ENCODE results near the gene LARGE2. TPM values are rescaled to one million over a fixed set of nuclear protein-coding genes. Genes with fewer than 3 reads are reported as not detected.

Gene LARGE2
- total RNA-seq, result not detected in 2 replicates
- 0.06 and 0.10 TPM in 2 replicates for polyA plus RNA-seq
- polyA plus RNA-seq (2011; cell fraction: cytosol; rRNA removed), result 0.04 TPM in 1 of 2 replicates, not detected in the other
- polyA plus RNA-seq (2011; cell fraction: nucleus; rRNA removed), result 0.05 TPM in 1 of 2 replicates, not detected in the other
- not detected in 2 replicates for polyA plus RNA-seq (2012)
- polyA minus RNA-seq, result 0.12 and 0.19 TPM in 2 replicates
- polyA minus RNA-seq (2011; cell fraction: cytosol; rRNA and poly(A)+ RNA removed), result not detected
- polyA minus RNA-seq (2011; cell fraction: nucleus; rRNA and poly(A)+ RNA removed), result not detected in 2 replicates
- Bru-seq, nascent RNA, result not detected
- BruChase-seq, experiment 1, labeled RNA remaining after a 6-hour chase, result percentile 14 among the genes with signal in this experiment
- not detected for BruChase-seq, experiment 2, labeled RNA remaining after a 2-hour chase
- long read RNA-seq, result 0 reads

DNA sequence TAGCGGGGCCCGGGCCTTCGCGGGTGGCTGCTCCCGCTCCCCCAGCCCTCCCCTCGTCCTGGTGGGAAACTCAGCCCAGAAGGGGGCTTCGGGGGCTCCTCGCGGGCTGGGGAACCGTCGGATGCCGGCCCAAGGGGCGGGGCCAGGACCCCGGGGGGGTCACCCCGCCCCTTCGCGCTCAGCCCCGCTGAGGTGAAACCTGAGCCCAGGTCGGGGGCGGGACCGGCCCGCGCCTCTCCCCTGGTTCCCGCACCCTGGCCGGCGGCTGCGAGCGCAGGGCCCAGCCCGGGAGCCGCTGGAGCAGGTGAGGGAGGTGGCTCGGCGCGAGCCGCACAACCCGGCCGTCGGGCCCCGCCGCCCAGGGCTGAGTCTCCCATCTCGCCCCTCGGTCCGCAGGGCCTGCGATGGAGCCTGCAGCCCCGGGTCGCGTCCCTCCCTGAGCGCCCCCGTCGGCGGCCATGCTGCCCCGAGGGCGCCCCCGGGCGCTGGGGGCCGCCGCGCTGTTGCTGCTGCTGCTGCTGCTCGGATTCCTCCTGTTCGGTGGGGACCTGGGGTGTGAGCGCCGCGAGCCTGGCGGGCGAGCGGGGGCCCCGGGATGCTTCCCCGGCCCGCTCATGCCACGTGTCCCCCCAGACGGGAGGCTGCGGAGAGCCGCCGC lies at the start of gene LARGE2:
Gene LARGE2 (plus strand): TSS at position 232 of the 658 bp plus-strand sequence. CDS start 227 bp downstream, at position 459.
- H3K27ac ChIP-seq (ENCODE audit: insufficient read depth, low read depth, low read length), result no peak within 1 kb of the TSS
- no peaks in the 10 kb centered on the region for H3K9me3 ChIP-seq (replicated peaks; ENCODE audit: control insufficient read depth, insufficient read depth, low read length)
- FAIRE-seq, result no peak
- H3K4me3 ChIP-seq (replicated peaks in 1 of 3; ENCODE audit: insufficient read depth in 1 of 3, low read depth in 1 of 3, low read length in 3 of 3), result no peak within 1 kb of the TSS
- no TSS peak for BruUV-seq (replicated peaks)
- H3K9ac ChIP-seq (replicated peaks; ENCODE audit: extremely low read depth, insufficient read depth, low read length), result no peak within 1 kb of the TSS
- H2AFZ ChIP-seq (ENCODE audit: low read depth, low read length), result no peak within 1 kb of the TSS
- TF ChIP-seq, protein P1, sequence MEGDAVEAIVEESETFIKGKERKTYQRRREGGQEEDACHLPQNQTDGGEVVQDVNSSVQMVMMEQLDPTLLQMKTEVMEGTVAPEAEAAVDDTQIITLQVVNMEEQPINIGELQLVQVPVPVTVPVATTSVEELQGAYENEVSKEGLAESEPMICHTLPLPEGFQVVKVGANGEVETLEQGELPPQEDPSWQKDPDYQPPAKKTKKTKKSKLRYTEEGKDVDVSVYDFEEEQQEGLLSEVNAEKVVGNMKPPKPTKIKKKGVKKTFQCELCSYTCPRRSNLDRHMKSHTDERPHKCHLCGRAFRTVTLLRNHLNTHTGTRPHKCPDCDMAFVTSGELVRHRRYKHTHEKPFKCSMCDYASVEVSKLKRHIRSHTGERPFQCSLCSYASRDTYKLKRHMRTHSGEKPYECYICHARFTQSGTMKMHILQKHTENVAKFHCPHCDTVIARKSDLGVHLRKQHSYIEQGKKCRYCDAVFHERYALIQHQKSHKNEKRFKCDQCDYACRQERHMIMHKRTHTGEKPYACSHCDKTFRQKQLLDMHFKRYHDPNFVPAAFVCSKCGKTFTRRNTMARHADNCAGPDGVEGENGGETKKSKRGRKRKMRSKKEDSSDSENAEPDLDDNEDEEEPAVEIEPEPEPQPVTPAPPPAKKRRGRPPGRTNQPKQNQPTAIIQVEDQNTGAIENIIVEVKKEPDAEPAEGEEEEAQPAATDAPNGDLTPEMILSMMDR (IDR thresholded peaks at IDR 0.05; ENCODE audit: extremely low read depth in 1 of 2, insufficient read depth in 1 of 2, low read depth in 1 of 2, low read length in 2 of 2), result no peak
- TF ChIP-seq EZH2 (IDR thresholded peaks at IDR 0.05; ENCODE audit: borderline replicate concordance, low read depth, low read length, severe bottlenecking) (peak; percentile 96), POLR2AphosphoS5 (IDR thresholded peaks at IDR 0.05; ENCODE audit: insufficient read depth, low read depth, low read length) (no peak)
- POLR2A ChIA-PET, result no interaction called here
- H3K4me1 ChIP-seq (ENCODE audit: control insufficient read depth, extremely low read depth, insufficient read depth, low read length), result peaks cover 3% of the 10 kb centered on the region
- peaks cover 13 to 30% of the 10 kb centered on the region in 2 experiments for H3K27me3 ChIP-seq (ENCODE audit: control insufficient read depth in 2 of 2, insufficient read depth in 2 of 2, low read length in 2 of 2)
- H3K9me1 ChIP-seq (replicated peaks; ENCODE audit: control insufficient read depth, extremely low read depth, insufficient read depth, low read length), result no peaks in the 10 kb centered on the region
- no peaks in the 10 kb centered on the region for H4K20me1 ChIP-seq (replicated peaks; ENCODE audit: control insufficient read depth, extremely low read depth, insufficient read depth, low read length)
- CTCF ChIA-PET, result interaction anchor here (0.6 to 1.3 kb wide), 2 partner anchors 42 to 84 kb away, joined by 3 to 7 read pairs; no protein-coding TSS in a partner anchor
- DNase-seq (ENCODE audit: low read depth, low spot score), result no peak
- no peaks in the 10 kb centered on the region for H3K79me2 ChIP-seq (ENCODE audit: control insufficient read depth, insufficient read depth, low read length)
- no peak within 1 kb of the TSS for H3K4me2 ChIP-seq (ENCODE audit: insufficient read depth, low read length)
- H3K36me3 ChIP-seq (ENCODE audit: control insufficient read depth in 2 of 2, extremely low read depth in 1 of 2, insufficient read depth in 2 of 2, low read length in 2 of 2), result no peaks in the 10 kb centered on the region
- dilution Hi-C loops (cut with MboI; ENCODE audit: extremely low pct_ligation_motif_present, low sequenced_read_pairs) (no loop called here), intact Hi-C loops (cut with micrococcal nuclease) (no loop called here)

Data from endothelial cell of umbilical vein (primary cell).